CD4-positive, alpha-beta T cell treated with Interleukin-15 for 4 hours (primary cell): ENCODE data around the gene USH2A.
"Not testable (repeated sequence)": the region's sequence is repeated elsewhere in the genome, so short reads cannot be mapped to it uniquely, and the experiment has no call there.

Experiments
- DNase-seq: peaks from one replicate; pipeline ENCODE4 v3.0.0-alpha.2; 2020; ENCODE audit warnings: low spot score

USH2A gene

GRCh38 chr1:216388558-216388957, 34.7 kb downstream of the USH2A start:
- no peak for DNase-seq

GRCh38 chr1:216387782-216388181, 35.5 kb downstream of the USH2A start:
- no peak for DNase-seq

GRCh38 chr1:216379441-216379840, 43.8 kb downstream of the USH2A start:
- no peak for DNase-seq

- no peak for DNase-seq
These were observed 55.0 kb downstream of the USH2A start for GRCh38 chr1:216368249-216368648.

- DNase-seq = no peak
These were observed 56.3 kb downstream of the USH2A start for GRCh38 chr1:216366979-216367378.

- no peak for DNase-seq
These were observed 66.3 kb downstream of the USH2A start for GRCh38 chr1:216356945-216357344.

- no peak for DNase-seq
These were observed 73.1 kb downstream of the USH2A start for GRCh38 chr1:216350186-216350585.

GRCh38 chr1:216346526-216346925, 76.7 kb downstream of the USH2A start:
- DNase-seq = no peak

GRCh38 chr1:216340542-216340941, 82.7 kb downstream of the USH2A start:
- not testable (repeated sequence) for DNase-seq

- no peak for DNase-seq
These were observed 90.8 kb downstream of the USH2A start for GRCh38 chr1:216332462-216332861.

- DNase-seq = no peak
These were observed 91.2 kb downstream of the USH2A start for GRCh38 chr1:216332003-216332402.

GRCh38 chr1:216331211-216331610, 92.0 kb downstream of the USH2A start:
- no peak for DNase-seq

GRCh38 chr1:216330262-216330661, 93.0 kb downstream of the USH2A start:
- no peak for DNase-seq

- DNase-seq = no peak
These were observed 97.3 kb downstream of the USH2A start for GRCh38 chr1:216325946-216326345.

- DNase-seq = no peak
These were observed 97.9 kb downstream of the USH2A start for GRCh38 chr1:216325336-216325735.

- DNase-seq = no peak
These were observed 99.9 kb downstream of the USH2A start for GRCh38 chr1:216323344-216323743.

- DNase-seq = no peak
These were observed 108.7 kb downstream of the USH2A start for GRCh38 chr1:216314379-216315095.

- DNase-seq = no peak
These were observed 112.5 kb downstream of the USH2A start for GRCh38 chr1:216310776-216311175.

- no peak for DNase-seq
These were observed 116.4 kb downstream of the USH2A start for GRCh38 chr1:216306830-216307229.

- DNase-seq = no peak
These were observed 119.6 kb downstream of the USH2A start for GRCh38 chr1:216303690-216304089.

GRCh38 chr1:216293683-216294082, 129.6 kb downstream of the USH2A start:
- DNase-seq = no peak

- no peak for DNase-seq
These were observed 133.2 kb downstream of the USH2A start for GRCh38 chr1:216290074-216290473.

GRCh38 chr1:216285052-216285451, 138.2 kb downstream of the USH2A start:
- no peak for DNase-seq

- no peak for DNase-seq
These were observed 141.5 kb downstream of the USH2A start for GRCh38 chr1:216281757-216282156.
